ENCODE results near the gene ZNHIT2. TPM values are rescaled to one million over a fixed set of nuclear protein-coding genes. Genes with fewer than 3 reads are reported as not detected.

The ZNHIT2 gene
- total and polyA plus RNA-seq, 2 of the 13 experiments (the other 11 are each of a cell fraction or from before 2014, with no cell fraction given): 1.1 to 6.5 TPM

GRCh38 chr11:65086809-65087208, 30.7 kb downstream of the ZNHIT2 start:
- ATAC-seq: no peak
- in situ Hi-C loops (cut with HindIII; ENCODE audit: extremely low pct_ligation_motif_present, low pct_unique_long_range_greater_than_20kb) (no loop called here), intact Hi-C loops (cut with micrococcal nuclease; ENCODE audit: unreplicated experiment) (no loop called here)
- Histone ChIP-seq H2AFZ (ENCODE audit: low read length) (no peak overlapping the region), H3K9ac (ENCODE audit: insufficient read depth, low read depth, low read length) (no peak overlapping the region), H3K79me2 (ENCODE audit: insufficient read depth, low read length) (peaks cover 28% of the 10 kb centered on the region), H3K36me3 (replicated peaks in 1 of 2; ENCODE audit: control insufficient read depth in 1 of 2, insufficient read depth in 2 of 2, low read length in 2 of 2) (peaks cover 13 to 18% of the 10 kb centered on the region in 2 experiments; a peak in 3 of 5 replicates), H3K4me3 (replicated peaks in 1 of 3; ENCODE audit: insufficient read depth in 1 of 3, low read depth in 2 of 3, low read length in 3 of 3) (no peak overlapping the region), H3K27ac (ENCODE audit: extremely low read length, insufficient read depth, low read length) (no peak overlapping the region), H3K4me1 (ENCODE audit: insufficient read depth, low read length) (peaks cover 29% of the 10 kb centered on the region), H3K4me2 (ENCODE audit: low read depth, low read length) (no peak overlapping the region), H3K9me3 (ENCODE audit: low read length) (no peaks in the 10 kb centered on the region), H4K20me1 (ENCODE audit: insufficient read depth, low read length) (no peaks in the 10 kb centered on the region), H3K27me3 (ENCODE audit: control insufficient read depth in 1 of 2, insufficient read depth in 2 of 2, low read length in 2 of 2) (no peaks in the 10 kb centered on the region; a peak in 1 of 5 replicates)
- FAIRE-seq: no peak
- TF ChIP-seq ELF4 (CRISPR knock-in tag; IDR thresholded peaks at IDR 0.05; ENCODE audit: borderline replicate concordance) (no peak), NFE2L1 (CRISPR knock-in tag; IDR thresholded peaks at IDR 0.05; ENCODE audit: borderline replicate concordance) (no peak), RBAK (CRISPR knock-in tag; IDR thresholded peaks at IDR 0.05) (no peak), ZNF17 (CRISPR knock-in tag; IDR thresholded peaks at IDR 0.05) (no peak), ZNF251 (CRISPR knock-in tag; IDR thresholded peaks at IDR 0.05) (no peak), DRAP1 (CRISPR knock-in tag; IDR thresholded peaks at IDR 0.05) (no peak), HES4 (CRISPR knock-in tag; IDR thresholded peaks at IDR 0.05; ENCODE audit: borderline replicate concordance) (no peak), ZSCAN29 (CRISPR knock-in tag; conservative IDR thresholded peaks at IDR 0.05) (no peak), FOXP4 (CRISPR knock-in tag; IDR thresholded peaks at IDR 0.05) (no peak), ZKSCAN5 (CRISPR knock-in tag; IDR thresholded peaks at IDR 0.05) (no peak), TAF15 (IDR thresholded peaks at IDR 0.05; ENCODE audit: low read depth, low read length, poor library complexity, severe bottlenecking) (no peak)
- TF ChIP-seq, protein P1, sequence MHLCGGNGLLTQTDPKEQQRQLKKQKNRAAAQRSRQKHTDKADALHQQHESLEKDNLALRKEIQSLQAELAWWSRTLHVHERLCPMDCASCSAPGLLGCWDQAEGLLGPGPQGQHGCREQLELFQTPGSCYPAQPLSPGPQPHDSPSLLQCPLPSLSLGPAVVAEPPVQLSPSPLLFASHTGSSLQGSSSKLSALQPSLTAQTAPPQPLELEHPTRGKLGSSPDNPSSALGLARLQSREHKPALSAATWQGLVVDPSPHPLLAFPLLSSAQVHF (CRISPR knock-in tag; IDR thresholded peaks at IDR 0.05): no peak
- BruUV-seq (replicated peaks): no TSS peak
- CTCF ChIA-PET (ENCODE audit: low intra/inter-chr PET ratio, low total read pairs): no interaction called here
- POLR2A ChIA-PET: no interaction called here
- 95% methylated on average over 9 of the region's 9 CpGs for WGBS (ENCODE audit: low lambda C conversion rate)
- no peak for DNase-seq (ENCODE audit: low spot score)
